HCT116 (cell line): ENCODE data around the gene ELAVL3. TPM values are rescaled to one million over a fixed set of nuclear protein-coding genes. Genes with fewer than 3 reads are reported as not detected.

Experiments
- ATAC-seq: fragments of 200-7000 bp; cut with Tn5 transposase; 2 replicates; pipeline ENCODE4 v1.9.1; 2020; ENCODE audit warnings: mild to moderate bottlenecking, moderate library complexity
- BruUV-seq: library from RNA; stranded (reverse); fragments of 400-500 nt; replicated peaks from 2 replicates; lab custom pipeline; 2021; lab: Mats Ljungman, UMichigan
- CTCF ChIA-PET: fragments of 300-600 bp; sonication (Branson Sonifier 250); formaldehyde crosslinking; loops from one replicate; lab custom pipeline; 2021; ENCODE audit warnings: antibody characterized with exemption; lab: Charles Lee
- POLR2A ChIA-PET: fragments of 300-600, 350-600 bp; sonication (Branson Sonifier 250); formaldehyde crosslinking; loops from one replicate; lab custom pipeline; 2021; ENCODE audit warnings: antibody characterized with exemption; lab: Charles Lee
- RAD21 ChIA-PET, 2 experiments: fragments of 300-600 bp; sonication (Branson Sonifier 250); formaldehyde crosslinking; loops; one replicate each; lab custom pipeline; 2023; ENCODE audit warnings: low total read pairs in 2 of 2; ENCODE audit not compliant: uncharacterized antibody in 2 of 2, unreplicated experiment in 2 of 2, low non-redundant PET in 1 of 2; lab: Charles Lee
- DNase-seq: peaks from one replicate; pipeline ENCODE4 v3.0.0-alpha.2; 2010; ENCODE audit warnings: low read depth, low spot score
- H2AFZ ChIP-seq: fragments of 200-600 bp; shearing (Covaris generic), sonication (generic); 2 replicates; pipeline ENCODE4 v1.6.1; 2017; ENCODE audit warnings: low read depth, mixed run types, mixed read lengths, antibody characterized with exemption, low read length; ENCODE audit not compliant: poor library complexity, severe bottlenecking
- H3K27ac ChIP-seq: 2 replicates; pipeline ENCODE4 v1.5.1; 2012; ENCODE audit warnings: low read depth, low read length
- H3K27me3 ChIP-seq: fragments of 200-600 bp; sonication (generic); 2 replicates; pipeline ENCODE4 v1.6.1; 2016; ENCODE audit warnings: mixed run types, low read length, mixed read lengths; ENCODE audit not compliant: insufficient read depth
- H3K36me3 ChIP-seq, 2 experiments: fragments of 200-500 bp in 1 of 2; fragments of 200-600 bp in 1 of 2; sonication (Bioruptor generic) in 1 of 2; sonication (generic) in 1 of 2; 2 replicates each; pipeline versions ENCODE4 v1.5.1 to v1.6.1; 2014 to 2016; ENCODE audit warnings: low read length in 2 of 2, inconsistent platforms in 1 of 2, mixed read lengths in 1 of 2, mixed run types in 1 of 2; ENCODE audit not compliant: insufficient read depth in 2 of 2, control insufficient read depth in 1 of 2
- H3K4me1 ChIP-seq, 2 experiments: fragments of 200-600 bp in 1 of 2; sonication (generic) in 1 of 2; 2 replicates each; pipeline versions ENCODE4 v1.5.1 to v1.6.1; 2012 to 2017; ENCODE audit warnings: low read length in 2 of 2, inconsistent platforms in 1 of 2, mild to moderate bottlenecking in 1 of 2, mixed read lengths in 1 of 2, mixed run types in 1 of 2, moderate library complexity in 1 of 2; ENCODE audit not compliant: insufficient read depth in 2 of 2, control insufficient read depth in 1 of 2
- H3K4me2 ChIP-seq: fragments of 200-600 bp; sonication (generic); 2 replicates; pipeline ENCODE4 v1.6.1; 2017; ENCODE audit warnings: mixed run types, low read length, mixed read lengths
- H3K4me3 ChIP-seq, 2 experiments: fragments of 200-600 bp in 1 of 2; sonication (generic) in 1 of 2; replicated peaks in 1 of 2; 2 replicates each; pipeline ENCODE4 v1.5.1; 2011 to 2016; ENCODE audit warnings: low read length in 2 of 2, control low read depth in 1 of 2, low read depth in 1 of 2, mild to moderate bottlenecking in 1 of 2, mixed read lengths in 1 of 2, mixed run types in 1 of 2
- H3K79me2 ChIP-seq: fragments of 200-600 bp; sonication (generic); 2 replicates; pipeline ENCODE4 v1.6.1; 2017; ENCODE audit warnings: mild to moderate bottlenecking, mixed run types, low read length, moderate library complexity, mixed read lengths; ENCODE audit not compliant: insufficient read depth
- H3K9ac ChIP-seq: fragments of 200-600 bp; sonication (generic); 2 replicates; pipeline ENCODE4 v1.6.1; 2016; ENCODE audit warnings: low read length, mixed read lengths
- H3K9me2 ChIP-seq: fragments of 200-600 bp; sonication (generic), shearing (Covaris generic); 2 replicates; pipeline ENCODE4 v1.6.1; 2017; ENCODE audit warnings: mixed run types, mild to moderate bottlenecking, moderate library complexity; ENCODE audit not compliant: insufficient read depth
- H3K9me3 ChIP-seq, 2 experiments: fragments of 200-500 bp in 1 of 2; fragments of 200-600 bp in 1 of 2; sonication (Bioruptor generic) in 1 of 2; sonication (generic) in 1 of 2; 2 replicates each; pipeline ENCODE4 v1.6.1; 2014 to 2017; ENCODE audit warnings: low read length in 2 of 2, mixed read lengths in 2 of 2, inconsistent platforms in 1 of 2, low read depth in 1 of 2, mild to moderate bottlenecking in 1 of 2, mixed run types in 1 of 2, moderate library complexity in 1 of 2; ENCODE audit not compliant: control insufficient read depth in 1 of 2, insufficient read depth in 1 of 2
- H4K20me1 ChIP-seq: fragments of 200-600 bp; sonication (generic), shearing (Covaris generic); 2 replicates; pipeline ENCODE4 v1.6.1; 2017; ENCODE audit warnings: mixed run types, mild to moderate bottlenecking, moderate library complexity; ENCODE audit not compliant: insufficient read depth
- EGR1 ChIP-seq: IDR thresholded peaks from 2 replicates; pipeline ENCODE4 v1.6.1; 2012; ENCODE audit warnings: low read depth
- POLR2A ChIP-seq: IDR thresholded peaks from 2 replicates; pipeline ENCODE4 v1.7.0; 2011; ENCODE audit warnings: borderline replicate concordance; ENCODE audit not compliant: insufficient read depth, insufficient read length; ENCODE audit errors: extremely low read depth
- POLR2AphosphoS5 ChIP-seq: IDR thresholded peaks from 2 replicates; pipeline ENCODE4 v1.6.1; 2011; ENCODE audit warnings: mild to moderate bottlenecking, low read depth, low read length, moderate library complexity
- RAD21 ChIP-seq: IDR thresholded peaks from 2 replicates; pipeline ENCODE4 v1.6.1; 2012; ENCODE audit warnings: low read depth, mild to moderate bottlenecking
- YY1 ChIP-seq: IDR thresholded peaks from 2 replicates; pipeline ENCODE4 v1.6.1; 2011; ENCODE audit warnings: low read length, low read depth, moderate library complexity, mild to moderate bottlenecking; ENCODE audit not compliant: insufficient replicate concordance; ENCODE audit errors: extremely low read depth
- ZBTB33 ChIP-seq: IDR thresholded peaks from 2 replicates; pipeline ENCODE4 v1.6.1; 2011; ENCODE audit warnings: mild to moderate bottlenecking, low read length, moderate library complexity; ENCODE audit not compliant: insufficient replicate concordance; ENCODE audit errors: extremely low read depth
- ZNF274 ChIP-seq: fragments of 200-500 bp; sonication (Bioruptor generic); IDR thresholded peaks from 2 replicates; pipeline ENCODE4 v1.6.1; 2014; ENCODE audit warnings: mild to moderate bottlenecking, low read depth, low read length, inconsistent platforms
- intact Hi-C: fragments of 100-400 bp; cut with micrococcal nuclease; formaldehyde crosslinking; loops from 2 replicates; pipeline ENCODE4 v1.10.0; 2022
- total RNA-seq: library from RNA; stranded (reverse); gene quantifications from one replicate; pipeline ENCODE4 v1.2.1, GENCODE V29; 2021; ENCODE audit not compliant: unreplicated experiment

Gene ELAVL3
- total RNA-seq, 1 experiment from 2014 or later = 0.05 TPM

DNA sequence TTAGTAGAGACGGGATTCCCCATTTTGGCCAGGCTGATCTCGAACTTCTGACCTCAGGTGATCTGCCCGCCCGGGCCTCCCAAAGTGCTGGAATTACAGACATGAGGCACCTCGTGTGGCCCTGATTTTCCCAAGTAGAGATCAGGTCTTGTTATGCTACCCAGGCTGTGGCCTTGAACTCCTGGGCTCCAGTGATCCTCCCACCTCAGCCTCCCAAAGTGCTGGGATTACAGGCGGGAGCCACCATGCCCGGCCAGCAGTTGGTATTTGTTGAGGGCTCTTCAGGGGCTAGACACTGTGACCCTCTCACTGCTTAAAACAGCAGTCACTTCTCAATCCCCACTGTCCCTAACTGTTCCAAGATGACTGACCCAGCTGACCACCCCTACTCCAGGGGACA is 8.5 kb upstream of the ELAVL3 start:
- no peak overlapping the region for H2AFZ ChIP-seq
- RAD21 ChIA-PET = no interaction called here
- H3K79me2 ChIP-seq = no peaks in the 10 kb centered on the region
- H3K36me3 ChIP-seq = no peaks in the 10 kb centered on the region; a peak in 1 of 4 replicates
- H3K9me2 ChIP-seq = no peaks in the 10 kb centered on the region
- POLR2A ChIA-PET = no interaction called here
- no peak overlapping the region for H3K9ac ChIP-seq
- H4K20me1 ChIP-seq = no peaks in the 10 kb centered on the region
- CTCF ChIA-PET = no interaction called here
- H3K27me3 ChIP-seq = no peaks in the 10 kb centered on the region
- H3K4me1 ChIP-seq = no peaks in the 10 kb centered on the region
- no peak overlapping the region for H3K27ac ChIP-seq
- H3K4me2 ChIP-seq = no peak overlapping the region
- H3K9me3 ChIP-seq = no peaks in the 10 kb centered on the region
- DNase-seq (no peak), ATAC-seq (no peak)
- intact Hi-C loops = no loop called here
- BruUV-seq = no TSS peak
- TF ChIP-seq RAD21 (no peak), ZNF274 (no peak), ZBTB33 (no peak)
- H3K4me3 ChIP-seq = no peak overlapping the region

DNA sequence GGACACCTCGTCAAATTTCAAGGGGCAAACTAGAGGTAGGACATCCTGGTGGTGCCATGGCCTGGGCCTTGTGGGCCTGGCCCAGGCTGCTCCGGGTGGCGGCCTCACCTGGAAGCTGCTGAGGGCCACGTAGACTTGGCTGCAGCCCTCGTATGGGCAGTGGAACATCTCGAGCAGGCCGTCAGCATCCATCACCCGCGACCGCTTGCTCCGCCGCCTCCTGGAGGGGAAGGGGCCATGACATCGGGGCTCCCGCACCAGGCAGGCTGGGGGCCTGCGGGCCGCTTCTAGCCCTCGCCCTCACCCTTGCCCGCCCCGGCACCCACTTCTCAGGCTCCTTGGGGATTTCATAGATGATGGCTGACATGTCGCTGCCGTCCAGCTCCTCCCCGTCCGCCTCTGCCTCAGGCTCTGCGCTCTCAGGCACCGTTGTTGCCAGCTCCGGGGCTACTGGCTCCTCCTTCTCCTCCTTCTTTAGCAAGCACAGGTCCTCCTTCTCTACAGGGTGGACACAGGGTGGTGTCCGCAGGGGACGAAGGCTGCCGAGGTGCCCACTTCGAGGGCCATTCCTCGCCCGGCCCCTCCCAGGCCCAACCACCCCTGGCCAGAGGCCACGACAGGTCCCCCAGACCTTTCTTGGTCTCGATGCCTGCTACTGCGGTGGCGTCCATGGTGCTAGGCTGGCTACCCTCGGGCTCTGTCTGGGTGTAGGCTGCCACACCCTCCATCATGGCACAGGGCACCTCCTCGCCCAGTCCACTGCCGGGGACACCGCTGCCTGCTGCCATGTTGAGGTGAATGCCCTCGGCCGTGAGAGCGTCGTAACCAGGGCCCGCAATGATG is 6.0 kb upstream of the ELAVL3 start:
- Histone ChIP-seq H3K9ac (no peak overlapping the region), H4K20me1 (no peaks in the 10 kb centered on the region), H3K27ac (no peak overlapping the region), H3K4me3 (no peak overlapping the region), H3K79me2 (no peaks in the 10 kb centered on the region), H3K4me2 (no peak overlapping the region), H3K9me3 (no peaks in the 10 kb centered on the region), H2AFZ (no peak overlapping the region), H3K27me3 (no peaks in the 10 kb centered on the region), H3K9me2 (no peaks in the 10 kb centered on the region), H3K4me1 (peaks cover 0 to 3% of the 10 kb centered on the region in 2 experiments; a peak in 1 of 4 replicates), H3K36me3 (no peaks in the 10 kb centered on the region; a peak in 1 of 4 replicates)
- CTCF ChIA-PET = no interaction called here
- BruUV-seq = no TSS peak
- DNase-seq = no peak
- intact Hi-C loops = no loop called here
- TF ChIP-seq POLR2A = no peak
- TF ChIP-seq ZBTB33 = no peak
- TF ChIP-seq YY1 = no peak
- TF ChIP-seq POLR2AphosphoS5 = no peak
- TF ChIP-seq EGR1 = no peak
- no peak for ATAC-seq
- POLR2A ChIA-PET = no interaction called here
- RAD21 ChIA-PET = no interaction called here
